ENCODE results near the gene DTNBP1. TPM values are rescaled to one million over a fixed set of nuclear protein-coding genes. Genes with fewer than 3 reads are reported as not detected.
A peak's percentile ranks its signal among the peaks of the same experiment; 100 is the strongest.

The DTNBP1 gene
- total RNA-seq, 1 experiment from 2014 or later = 20.7 TPM

- TF ChIP-seq CTCF (IDR thresholded peaks at IDR 0.05; ENCODE audit: insufficient read depth in 1 of 2, low read depth in 1 of 2, low read length in 1 of 2, severe bottlenecking in 1 of 2, unreplicated experiment in 1 of 2) = no peak
- Histone ChIP-seq H3K4me3 (ENCODE audit: low read depth, low read length) (no peak overlapping the region), H3K4me1 (no peaks in the 10 kb centered on the region), H3K36me3 (ENCODE audit: control insufficient read depth, insufficient read depth, low read length) (no peaks in the 10 kb centered on the region), H3K27me3 (replicated peaks; ENCODE audit: control insufficient read depth, insufficient read depth, low read length) (no peaks in the 10 kb centered on the region), H3K9me3 (no peaks in the 10 kb centered on the region)
- no peaks in the 10 kb centered on the region for H3K9me3 Mint-ChIP-seq (ENCODE audit: unreplicated experiment)
- CTCF ChIA-PET = no interaction called here
- no peak overlapping the region for H3K4me3 Mint-ChIP-seq (ENCODE audit: unreplicated experiment)
- peak overlapping the region; percentile 21 for H3K27ac Mint-ChIP-seq (ENCODE audit: unreplicated experiment)
- no peak for DNase-seq
- no peaks in the 10 kb centered on the region for H3K27me3 Mint-ChIP-seq (ENCODE audit: insufficient read depth, unreplicated experiment)
- no TSS peak for BruUV-seq (replicated peaks)
- H3K36me3 Mint-ChIP-seq (ENCODE audit: insufficient read depth, unreplicated experiment) = no peaks in the 10 kb centered on the region
- peaks cover 8% of the 10 kb centered on the region for H3K4me1 Mint-ChIP-seq (ENCODE audit: low read depth, unreplicated experiment)
- intact Hi-C loops (cut with micrococcal nuclease; ENCODE audit: unreplicated experiment) = loop anchor here (2.0 to 5.0 kb wide), 2 partner anchors 105 to 131 kb away; no protein-coding TSS in a partner anchor
- POLR2A ChIA-PET = no interaction called here
These were observed 40.6 kb downstream of the DTNBP1 start for GRCh38 chr6:15622045-15622740.

- H3K27me3 ChIP-seq (replicated peaks; ENCODE audit: control insufficient read depth, insufficient read depth, low read length) = no peaks in the 10 kb centered on the region
- H3K9me3 ChIP-seq = no peaks in the 10 kb centered on the region
- peak overlapping the region; percentile 21 for H3K27ac Mint-ChIP-seq (ENCODE audit: unreplicated experiment)
- H3K4me3 ChIP-seq (ENCODE audit: low read depth, low read length) = no peak overlapping the region
- ChIA-PET CTCF (no interaction called here), POLR2A (no interaction called here)
- intact Hi-C loops (cut with micrococcal nuclease; ENCODE audit: unreplicated experiment) = loop anchor here (2.0 to 5.0 kb wide), 2 partner anchors 104 to 131 kb away; no protein-coding TSS in a partner anchor
- H3K4me3 Mint-ChIP-seq (ENCODE audit: unreplicated experiment) = no peak overlapping the region
- no peaks in the 10 kb centered on the region for H3K9me3 Mint-ChIP-seq (ENCODE audit: unreplicated experiment)
- no peaks in the 10 kb centered on the region for H3K27me3 Mint-ChIP-seq (ENCODE audit: insufficient read depth, unreplicated experiment)
- no peaks in the 10 kb centered on the region for H3K36me3 Mint-ChIP-seq (ENCODE audit: insufficient read depth, unreplicated experiment)
- no peaks in the 10 kb centered on the region for H3K36me3 ChIP-seq (ENCODE audit: control insufficient read depth, insufficient read depth, low read length)
- H3K4me1 Mint-ChIP-seq (ENCODE audit: low read depth, unreplicated experiment) = peaks cover 10% of the 10 kb centered on the region
- no peaks in the 10 kb centered on the region for H3K4me1 ChIP-seq
- TF ChIP-seq CTCF (IDR thresholded peaks at IDR 0.05; ENCODE audit: insufficient read depth in 1 of 2, low read depth in 1 of 2, low read length in 1 of 2, severe bottlenecking in 1 of 2, unreplicated experiment in 1 of 2) = no peak
- peak in 1 of 2 experiments; percentile 5 for DNase-seq
- no TSS peak for BruUV-seq (replicated peaks)
These were observed 41.4 kb downstream of the DTNBP1 start for GRCh38 chr6:15621203-15622044.

GRCh38 chr6:15620611-15621010 lies 42.2 kb downstream of the DTNBP1 start:
- no peak for DNase-seq
- H3K27ac Mint-ChIP-seq (ENCODE audit: unreplicated experiment) = no peak overlapping the region
- no peaks in the 10 kb centered on the region for H3K27me3 Mint-ChIP-seq (ENCODE audit: insufficient read depth, unreplicated experiment)
- intact Hi-C loops (cut with micrococcal nuclease; ENCODE audit: unreplicated experiment) = loop anchor here (5.0 kb wide), 1 partner anchor 103 kb away; no protein-coding TSS in a partner anchor
- TF ChIP-seq CTCF (IDR thresholded peaks at IDR 0.05; ENCODE audit: insufficient read depth in 1 of 2, low read depth in 1 of 2, low read length in 1 of 2, severe bottlenecking in 1 of 2, unreplicated experiment in 1 of 2) = no peak
- H3K4me3 ChIP-seq (ENCODE audit: low read depth, low read length) = no peak overlapping the region
- no peaks in the 10 kb centered on the region for H3K9me3 ChIP-seq
- no peaks in the 10 kb centered on the region for H3K27me3 ChIP-seq (replicated peaks; ENCODE audit: control insufficient read depth, insufficient read depth, low read length)
- no peaks in the 10 kb centered on the region for H3K36me3 ChIP-seq (ENCODE audit: control insufficient read depth, insufficient read depth, low read length)
- no peaks in the 10 kb centered on the region for H3K9me3 Mint-ChIP-seq (ENCODE audit: unreplicated experiment)
- no peaks in the 10 kb centered on the region for H3K36me3 Mint-ChIP-seq (ENCODE audit: insufficient read depth, unreplicated experiment)
- ChIA-PET CTCF (no interaction called here), POLR2A (no interaction called here)
- H3K4me1 Mint-ChIP-seq (ENCODE audit: low read depth, unreplicated experiment) = peaks cover 15% of the 10 kb centered on the region
- no TSS peak for BruUV-seq (replicated peaks)
- peaks cover 5% of the 10 kb centered on the region for H3K4me1 ChIP-seq
- no peak overlapping the region for H3K4me3 Mint-ChIP-seq (ENCODE audit: unreplicated experiment)

Data from Caco-2 (cell line).